GM19463 (cell line): ENCODE measurements around the gene NAV2.

Experiments used
- ATAC-seq: cut with Tn5 transposase; IDR thresholded peaks from one replicate; pipeline ENCODE4 v1.9.1; 2021; ENCODE audit warnings: mild to moderate bottlenecking, moderate library complexity; ENCODE audit not compliant: unreplicated experiment

Gene NAV2

DNA sequence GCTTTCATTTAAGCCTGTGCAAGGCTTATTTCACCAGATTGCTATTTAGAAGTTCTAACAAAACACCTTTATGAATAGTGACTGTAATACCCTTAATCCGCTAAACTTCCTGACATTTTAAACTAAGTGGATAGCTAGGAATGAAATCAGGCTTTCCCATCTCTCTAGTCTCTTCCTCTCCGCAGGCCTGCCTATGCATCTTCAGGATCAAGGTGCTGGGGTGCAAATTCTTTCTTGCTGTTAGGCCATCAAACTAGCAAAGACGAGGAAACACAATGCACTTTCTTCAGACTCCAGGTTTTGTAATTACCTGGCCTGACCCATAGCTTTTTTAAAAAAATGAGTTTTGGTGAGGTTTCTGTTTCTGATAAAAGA, 298.2 kb downstream of the NAV2 start:
- ATAC-seq, result no peak

DNA sequence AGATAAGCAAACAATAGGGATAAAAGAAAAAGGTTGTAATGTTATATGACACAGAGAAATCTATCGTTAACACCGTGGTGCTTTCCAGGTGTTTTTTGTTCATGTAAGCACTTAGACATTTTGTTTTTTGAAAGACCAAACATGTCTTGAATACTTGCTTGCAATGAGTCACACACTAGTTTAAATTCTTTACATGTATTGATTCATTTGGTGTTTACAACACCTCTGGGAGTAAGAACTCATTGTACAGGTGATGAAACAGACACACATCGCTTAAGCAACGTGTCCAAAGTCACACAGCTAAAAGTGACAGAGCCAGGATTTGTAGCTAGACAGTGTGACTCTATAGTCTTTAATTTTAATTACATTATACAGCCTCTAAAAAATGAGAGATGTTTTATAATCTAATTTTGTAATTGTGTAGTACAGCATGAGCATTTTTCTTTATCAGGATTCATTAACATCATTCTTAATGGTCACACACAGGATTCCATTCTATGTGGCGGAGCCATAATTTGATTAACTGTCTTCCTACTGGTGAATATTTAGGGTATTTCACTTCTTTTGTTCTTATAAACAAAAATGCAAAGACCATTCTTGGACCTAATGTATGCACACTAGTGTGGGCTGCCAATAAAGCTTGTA, 298.8 kb downstream of the NAV2 start:
- ATAC-seq, result no peak

DNA sequence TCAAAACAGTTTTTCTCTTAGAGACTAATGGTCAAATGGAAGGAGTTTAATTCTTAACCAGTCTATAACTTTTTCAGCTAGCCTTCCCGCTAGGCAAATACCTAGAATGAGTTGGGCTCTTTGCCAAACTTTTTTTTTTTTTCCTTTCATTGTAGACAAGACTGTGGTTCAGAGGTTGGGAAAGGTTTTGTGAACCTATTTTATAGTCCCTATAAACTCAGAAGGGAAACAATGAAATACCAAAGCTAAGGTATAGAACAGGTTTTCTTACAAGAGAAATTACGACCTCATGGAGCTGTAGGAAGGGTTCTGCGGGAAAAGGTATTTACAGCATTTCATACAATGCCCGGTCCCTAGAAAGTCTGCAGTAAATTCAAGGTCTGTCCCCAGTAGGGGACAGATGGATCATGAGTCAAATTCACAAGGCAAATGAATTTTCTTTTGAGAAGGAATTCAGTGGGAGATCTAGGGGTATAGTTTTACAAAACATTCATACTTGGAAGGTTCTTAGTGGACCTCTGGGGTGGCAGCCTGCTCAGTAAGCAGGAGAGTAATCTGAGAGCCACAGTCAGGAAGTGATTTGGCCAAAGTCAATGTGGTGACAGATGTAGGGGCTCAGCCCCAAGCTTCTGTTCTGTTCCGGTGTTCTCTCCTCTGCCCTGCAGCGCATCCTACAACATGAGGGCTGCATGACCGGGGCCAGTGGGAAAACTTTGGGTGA, 300.9 kb downstream of the NAV2 start:
- ATAC-seq, result no peak

DNA sequence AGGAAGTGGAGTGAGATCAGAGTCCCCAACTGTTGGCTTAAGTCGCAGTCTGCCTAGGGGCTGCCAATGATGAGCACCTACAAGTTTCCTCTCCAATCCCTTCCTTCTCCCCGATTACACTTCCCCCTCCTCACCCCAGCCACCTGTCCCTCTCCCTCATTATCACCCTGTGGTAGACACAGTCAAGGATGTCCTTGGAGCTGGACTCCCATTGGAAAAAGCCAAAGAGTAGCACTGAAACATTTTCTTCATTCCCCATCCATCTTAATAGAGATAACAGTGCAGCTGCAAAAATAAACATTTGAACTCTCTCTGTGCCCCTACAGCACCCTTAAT, 301.4 kb downstream of the NAV2 start:
- no peak for ATAC-seq

DNA sequence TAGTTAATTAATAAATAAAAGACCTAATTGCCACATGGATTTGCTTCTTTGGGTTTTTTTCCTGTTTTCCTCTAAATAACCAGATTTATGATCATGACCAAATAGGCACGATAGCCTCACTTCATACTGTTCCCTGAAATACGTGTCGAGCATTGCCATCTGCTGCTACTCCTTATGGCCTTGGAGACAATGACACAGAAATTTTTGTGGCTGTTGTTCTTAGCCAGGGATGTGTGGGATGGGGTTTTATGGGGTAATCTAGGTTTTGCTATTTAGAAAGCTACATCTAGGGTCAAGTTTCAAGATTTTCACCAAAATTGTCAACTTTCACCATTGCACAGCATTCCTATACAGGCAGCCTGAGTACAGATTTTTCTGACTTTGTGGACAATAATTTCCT, 302.5 kb downstream of the NAV2 start:
- ATAC-seq, result no peak

DNA sequence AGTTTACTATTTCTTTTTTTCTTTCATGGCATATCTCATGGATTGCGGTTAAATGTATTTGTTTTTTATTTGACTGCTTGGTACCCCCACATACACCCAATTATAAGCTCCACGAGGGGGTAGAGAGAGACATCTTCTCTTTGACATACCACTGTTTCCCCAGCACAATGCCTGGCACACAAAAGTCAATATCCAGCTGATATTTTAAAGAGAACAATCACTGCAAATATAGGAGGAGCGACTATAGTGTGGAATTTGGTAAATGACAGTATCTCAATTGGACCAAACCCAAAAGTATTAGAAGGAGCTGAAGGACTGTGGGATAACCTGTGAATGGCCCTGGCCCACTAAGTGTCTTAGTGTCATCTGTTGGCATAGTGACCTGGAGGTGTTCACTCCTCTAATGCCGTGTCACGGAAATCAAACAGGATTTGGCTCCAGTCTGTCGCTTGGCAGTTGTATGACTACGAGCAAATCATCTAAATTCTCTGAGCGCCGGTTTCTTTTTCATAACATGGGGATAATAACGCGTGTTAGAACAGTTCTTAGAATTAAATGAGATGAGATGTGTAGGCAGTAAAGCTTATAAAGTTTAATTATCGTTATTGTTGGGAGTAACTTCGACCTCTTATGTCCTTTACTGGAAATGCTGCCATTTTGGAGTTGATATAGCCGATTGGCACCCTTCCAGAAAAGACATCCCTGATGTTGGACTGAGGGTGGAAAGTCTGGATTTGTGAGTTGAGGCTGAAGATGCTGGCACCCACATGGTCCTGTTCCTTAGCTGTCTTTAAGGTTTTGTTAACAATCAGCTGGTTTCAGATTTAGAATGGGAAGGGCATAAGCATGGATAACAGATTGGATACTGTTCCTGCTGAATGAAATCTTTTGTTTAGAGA, 303.1 kb downstream of the NAV2 start:
- no peak for ATAC-seq

DNA sequence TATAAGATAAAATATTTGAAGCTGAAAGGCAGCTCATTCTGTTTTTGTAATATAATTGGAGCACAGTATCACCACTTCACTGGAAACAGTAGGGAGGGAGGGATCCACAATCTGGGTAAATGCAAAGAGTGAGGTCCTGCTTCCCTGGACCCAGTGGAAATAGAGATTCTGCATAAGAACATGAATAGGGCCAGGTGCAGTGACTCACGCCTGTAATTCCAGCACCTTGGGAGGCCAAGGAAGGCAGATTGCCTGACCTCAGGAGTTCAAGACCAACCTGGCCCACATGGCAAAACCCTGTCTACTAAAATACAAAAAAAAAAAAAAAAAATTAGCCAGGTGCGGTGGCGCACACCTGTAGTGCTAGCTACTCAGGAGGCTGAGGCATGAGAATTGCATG, 303.9 kb downstream of the NAV2 start:
- ATAC-seq, result no peak

DNA sequence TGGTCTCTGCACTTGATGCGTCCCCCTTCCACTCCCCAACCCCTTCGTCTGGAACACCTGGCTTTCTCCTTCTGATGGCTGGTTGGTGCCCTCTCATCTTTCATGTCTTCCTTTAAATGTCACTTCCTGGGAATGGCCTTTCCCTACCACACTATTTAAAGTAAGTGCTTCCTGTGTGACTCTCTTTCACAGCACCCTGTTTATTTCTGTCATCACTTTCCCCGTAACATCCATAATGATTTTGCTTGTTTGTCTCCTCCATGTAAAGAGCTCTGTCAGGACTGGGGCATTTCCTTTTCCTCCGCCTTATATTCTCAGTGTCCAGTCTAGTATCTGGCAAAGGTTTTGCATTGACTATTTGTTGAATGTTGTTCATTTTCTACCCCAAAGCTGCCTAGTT, 304.7 kb downstream of the NAV2 start:
- no peak for ATAC-seq

DNA sequence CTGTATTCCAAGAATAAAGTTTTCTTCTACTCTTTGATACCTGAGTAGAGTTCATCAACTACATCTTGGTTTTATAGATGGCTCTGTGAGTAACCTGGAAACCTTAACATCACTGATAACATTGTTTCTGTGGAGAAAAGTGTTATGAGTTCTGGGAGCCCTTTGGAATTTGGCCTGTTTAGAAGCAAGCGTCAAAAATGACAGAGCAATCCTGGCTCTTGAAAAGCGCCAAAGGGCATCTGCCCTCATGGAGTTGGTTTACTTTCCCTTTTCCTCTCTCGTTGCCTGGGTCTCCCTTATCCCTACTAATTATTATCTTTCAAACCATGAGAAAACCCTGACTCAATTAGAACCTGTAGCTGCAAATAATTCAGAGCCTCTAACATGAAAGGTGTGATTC, 307.6 kb downstream of the NAV2 start:
- ATAC-seq, result no peak

DNA sequence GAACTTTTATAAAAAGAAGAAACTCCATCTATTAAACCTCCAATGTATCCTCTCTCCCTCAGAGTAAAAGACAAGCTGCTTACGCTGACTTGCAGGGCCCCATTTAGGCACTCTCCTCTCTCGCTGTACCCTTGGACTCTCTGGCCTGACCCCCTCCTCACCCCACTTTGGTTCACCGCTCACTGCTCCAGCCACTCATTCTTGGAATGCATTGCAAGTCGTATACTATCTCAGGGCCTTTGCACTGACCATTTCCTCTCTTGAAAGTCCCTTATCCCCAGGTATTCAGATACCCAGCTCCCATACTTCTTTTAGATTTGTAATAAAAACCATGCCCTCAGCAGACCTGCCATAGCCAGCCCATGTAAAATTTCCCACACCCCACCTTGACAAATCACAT, 308.1 kb downstream of the NAV2 start:
- ATAC-seq, result no peak

DNA sequence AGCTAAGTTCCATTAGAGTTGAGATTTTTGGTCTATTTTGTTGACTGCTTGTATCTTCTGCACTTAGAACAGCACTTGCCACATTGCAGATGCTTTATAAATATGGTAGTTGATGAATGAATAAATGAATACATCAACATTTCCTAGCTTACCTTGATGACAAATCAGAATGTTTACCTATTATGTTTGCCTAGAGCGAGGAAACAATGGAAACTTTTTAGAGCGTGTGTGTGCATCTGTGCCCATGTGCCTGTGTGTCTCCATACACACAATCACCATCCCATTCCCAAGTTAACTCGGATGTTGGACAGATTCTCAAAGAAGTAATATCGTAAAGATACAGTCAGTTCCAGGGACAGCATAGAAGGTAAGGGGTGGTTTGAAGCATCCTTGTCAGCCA, 308.6 kb downstream of the NAV2 start:
- ATAC-seq, result no peak

DNA sequence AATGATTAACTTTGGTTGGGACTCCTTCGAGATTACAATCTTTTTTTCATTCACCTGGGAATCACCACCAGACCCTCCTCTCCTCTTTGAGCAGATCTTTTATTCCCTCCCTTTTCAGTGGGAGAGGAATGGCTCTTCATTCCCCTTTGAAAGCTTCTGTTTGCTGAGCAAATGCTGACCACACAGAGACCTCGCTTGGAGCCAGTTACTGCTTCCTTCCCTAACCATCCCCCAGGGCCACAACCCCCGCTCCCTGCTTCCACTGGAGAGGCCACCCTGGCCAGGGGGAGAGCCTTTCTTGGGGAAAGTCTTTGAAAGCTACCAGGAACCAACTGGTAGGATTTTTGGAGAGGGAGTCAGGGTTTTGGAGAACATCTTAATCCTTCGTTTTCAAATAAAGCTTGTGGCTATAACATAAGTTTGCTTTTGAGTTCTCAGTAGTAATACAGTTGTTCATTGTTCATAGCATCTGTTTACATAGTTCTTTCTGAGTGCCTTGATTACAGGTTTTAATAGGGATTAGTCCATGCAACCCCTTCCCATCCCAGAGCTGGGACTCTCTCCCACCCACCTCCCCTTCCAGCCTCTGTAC, 309.2 kb downstream of the NAV2 start:
- no peak for ATAC-seq

DNA sequence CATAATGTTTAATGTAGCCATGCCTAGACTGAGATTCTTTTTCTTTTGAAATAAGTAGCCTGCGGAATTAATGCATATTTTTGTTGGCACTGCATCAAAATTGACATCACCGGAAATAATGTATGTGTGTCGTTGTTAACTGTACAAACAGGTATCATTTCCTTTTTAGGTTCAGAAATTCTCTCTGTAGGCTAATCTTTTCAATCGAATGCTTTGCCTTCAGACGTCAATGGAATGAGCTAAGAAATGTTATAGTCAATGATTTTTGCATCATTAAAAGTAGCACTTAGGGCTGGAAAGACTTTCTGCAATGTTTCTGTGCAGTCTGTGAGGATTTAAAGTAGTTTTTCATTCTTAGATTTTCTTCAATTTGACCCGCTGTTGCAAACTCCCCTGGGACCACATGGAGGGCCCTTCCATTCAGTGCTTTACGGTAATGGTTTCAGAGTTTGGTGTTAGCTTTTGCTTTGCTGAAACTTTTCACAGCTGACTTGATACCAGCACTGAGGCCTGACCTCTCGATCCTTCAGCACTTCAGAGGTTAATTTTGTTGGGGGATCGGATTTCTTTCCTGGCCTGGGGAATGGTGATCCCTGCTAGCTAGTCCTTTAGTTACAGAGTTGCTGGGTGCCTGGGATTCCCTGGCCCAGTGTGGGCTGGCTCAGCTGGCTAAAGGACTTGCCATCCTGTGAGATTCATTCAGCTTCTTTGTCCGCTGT, 309.9 kb downstream of the NAV2 start:
- no peak for ATAC-seq

DNA sequence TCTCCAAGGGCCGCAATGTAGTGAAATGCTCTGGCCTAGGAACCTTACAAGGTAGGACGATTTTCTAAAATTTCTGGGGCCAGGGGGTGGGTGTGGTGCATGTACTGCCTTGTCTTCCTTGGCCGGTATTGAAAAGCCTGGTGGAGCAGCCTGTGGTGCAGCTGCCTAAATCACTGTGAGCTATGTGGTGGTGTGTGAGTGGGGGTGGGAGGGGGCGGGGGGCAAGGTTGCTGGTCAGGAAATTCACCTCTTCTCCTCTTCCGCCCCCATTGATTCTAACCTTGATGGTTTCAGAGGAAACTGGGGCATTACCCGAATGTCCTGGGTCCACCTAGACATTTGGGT, 310.4 kb downstream of the NAV2 start:
- no peak for ATAC-seq

DNA sequence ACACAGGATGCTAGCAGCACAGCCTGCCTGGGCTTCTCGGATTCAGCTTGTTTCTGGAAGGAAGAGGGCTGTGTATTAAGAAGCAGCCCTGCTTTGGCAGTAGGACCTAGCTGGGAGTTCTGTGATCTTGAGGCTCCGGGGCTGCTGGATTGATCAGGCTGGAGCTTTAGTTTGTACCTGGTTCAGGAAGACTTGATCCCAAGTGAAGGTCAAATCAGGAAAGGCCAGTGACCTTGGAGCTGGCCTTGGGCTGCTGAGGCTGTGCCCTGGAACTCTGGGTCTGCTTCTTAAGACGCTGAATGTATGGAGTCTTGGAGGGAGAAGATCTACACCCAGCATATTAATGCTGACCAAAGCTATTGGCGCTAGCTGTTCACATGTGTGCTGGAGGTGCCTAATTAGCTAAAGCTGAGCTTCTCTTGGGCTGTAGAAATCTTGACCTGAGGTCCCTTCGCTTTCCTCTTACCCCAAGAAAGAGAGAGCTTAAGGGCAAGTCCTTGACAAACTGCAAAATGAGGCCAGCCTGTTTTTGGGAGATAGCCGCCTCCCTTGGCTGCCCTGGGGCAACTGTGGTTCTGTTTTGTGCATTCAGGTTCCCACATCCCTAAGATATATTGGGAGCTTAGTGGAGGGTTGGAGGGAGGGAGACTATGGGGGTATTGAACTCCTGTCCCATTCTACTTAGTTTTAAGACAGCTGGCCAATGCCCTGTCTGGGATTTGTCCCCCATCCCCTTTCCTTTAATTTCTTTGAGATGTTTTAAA, 311.7 kb downstream of the NAV2 start:
- ATAC-seq, result no peak

DNA sequence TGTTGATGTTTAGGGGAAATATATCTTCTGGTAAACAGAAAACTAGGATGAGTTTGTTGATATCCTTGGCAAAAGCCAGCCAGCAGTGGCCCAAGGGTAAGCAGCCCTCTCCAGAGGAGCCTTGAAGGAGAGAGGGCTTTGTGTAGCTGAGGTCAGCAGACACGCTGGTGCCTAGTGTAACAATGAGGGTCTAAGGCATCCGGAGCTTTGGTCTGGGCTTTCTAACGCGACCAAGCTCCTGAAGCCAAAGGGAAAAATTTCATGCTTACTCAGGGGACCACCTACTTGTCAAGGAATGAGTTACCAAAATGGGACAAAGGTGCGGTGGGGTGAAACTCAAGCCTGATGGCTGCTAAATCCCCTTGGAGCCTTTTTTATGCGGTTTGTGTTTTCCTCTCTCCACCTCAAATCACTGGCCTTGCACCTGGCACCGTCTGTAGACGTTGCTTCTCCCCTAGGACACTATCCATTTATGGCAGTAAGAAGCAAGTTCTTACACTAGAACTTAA, 312.7 kb downstream of the NAV2 start:
- no peak for ATAC-seq

DNA sequence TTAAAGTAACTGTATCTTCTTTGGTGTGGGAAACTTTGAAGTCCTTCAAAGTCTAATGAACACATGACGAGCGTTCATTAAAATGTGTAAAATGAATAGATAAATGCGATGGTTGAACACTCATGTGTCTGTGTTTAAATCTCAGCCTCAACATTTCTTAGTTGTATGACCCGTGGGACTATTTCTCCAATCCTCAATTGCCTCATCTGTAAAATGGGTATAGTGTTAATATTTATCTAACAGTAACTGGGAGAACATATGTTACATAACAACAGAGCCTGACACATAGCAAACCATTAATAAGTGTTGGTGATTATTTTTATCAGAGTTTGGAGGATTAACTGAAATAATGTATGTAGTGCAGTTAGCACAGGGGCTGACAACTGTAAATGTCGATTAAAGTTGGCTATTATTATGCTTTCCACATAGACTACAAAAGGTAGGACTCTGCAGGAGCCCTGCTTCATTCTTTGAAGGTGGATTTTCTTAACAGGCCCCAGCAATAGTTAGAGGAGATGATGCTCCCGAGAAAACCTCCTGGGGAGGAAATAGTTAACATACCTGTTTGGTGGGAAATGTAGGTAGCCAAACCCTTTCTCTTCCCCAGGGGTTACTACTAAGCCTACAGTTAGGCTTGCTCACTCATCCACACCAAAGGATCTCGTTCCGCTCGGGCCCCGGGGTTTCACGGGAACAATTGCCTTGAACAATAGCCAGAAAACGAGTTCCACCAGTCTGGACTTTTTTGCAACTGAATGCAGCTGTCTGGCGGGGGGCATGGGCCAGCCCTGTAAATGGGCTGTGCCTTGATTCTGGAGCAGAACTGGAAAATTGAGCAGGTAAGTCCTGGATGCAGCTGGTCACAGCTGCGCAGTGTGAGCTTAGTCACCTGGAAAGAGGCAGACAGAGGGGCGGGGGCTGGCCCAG, 314.3 kb downstream of the NAV2 start:
- ATAC-seq, result no peak

DNA sequence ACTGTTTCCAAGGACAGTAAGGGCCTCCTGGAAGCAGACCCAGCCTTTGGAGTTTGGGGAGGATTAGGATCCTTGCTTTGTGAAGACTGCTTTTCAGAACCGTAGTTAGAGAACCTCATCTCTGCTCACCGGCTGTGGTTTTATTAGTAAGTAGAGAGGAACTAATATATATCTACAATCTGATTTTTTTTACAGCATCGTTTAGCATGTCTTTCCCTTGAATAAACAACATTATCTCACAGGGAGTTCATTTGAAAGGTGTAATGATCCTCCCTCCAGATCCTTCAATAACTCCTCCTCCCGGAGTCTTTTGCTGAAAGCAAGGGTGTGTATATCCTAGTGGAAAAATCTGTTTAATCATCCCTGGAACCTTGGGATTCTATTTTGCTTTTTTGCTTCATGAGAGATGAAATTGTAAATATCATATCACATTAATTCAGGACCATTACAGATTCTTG, 314.9 kb downstream of the NAV2 start:
- no peak for ATAC-seq

DNA sequence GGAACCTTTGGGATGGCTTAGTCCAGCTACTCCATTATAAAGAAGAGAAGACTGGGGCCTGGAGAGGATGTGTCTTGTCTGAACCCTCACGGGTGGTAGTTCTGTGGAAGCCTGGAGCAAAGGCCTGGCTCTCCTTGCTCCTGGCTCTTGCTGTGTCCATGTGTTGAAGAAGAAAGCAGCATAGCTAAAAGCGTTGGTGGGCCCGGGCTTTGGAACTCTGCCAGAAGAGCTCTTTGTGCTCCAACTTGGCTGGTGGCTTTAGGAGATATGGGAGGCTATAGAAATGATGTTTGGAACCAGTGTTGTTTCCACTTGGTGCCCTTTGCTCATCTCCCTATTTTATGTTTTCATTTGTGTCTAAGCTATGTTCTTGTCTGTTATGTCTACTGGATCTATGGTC, 316.6 kb downstream of the NAV2 start:
- ATAC-seq, result no peak
